Karpas-422 (cell line): Measurements from ENCODE around the gene ERC2. TPM values are rescaled to one million over a fixed set of nuclear protein-coding genes. Genes with fewer than 3 reads are reported as not detected.

Experiments
- DNase-seq: peaks from one replicate; pipeline ENCODE4 v3.0.0-alpha.2; 2015
- H2AFZ ChIP-seq: fragments of 200-600 bp; sonication (generic); 2 replicates; pipeline ENCODE4 v1.6.1; 2014; ENCODE audit warnings: antibody characterized with exemption, low read length, mixed read lengths
- H3K27ac ChIP-seq: fragments of 200-600 bp; sonication (generic); 2 replicates; pipeline ENCODE4 v1.5.1; 2014; ENCODE audit warnings: mild to moderate bottlenecking, low read length, moderate library complexity
- H3K27me3 ChIP-seq: fragments of 200-600 bp; sonication (generic); 2 replicates; pipeline ENCODE4 v1.6.1; 2014; ENCODE audit warnings: low read length, mixed read lengths
- H3K36me3 ChIP-seq: fragments of 200-600 bp; sonication (generic); 2 replicates; pipeline ENCODE4 v1.6.1; 2014; ENCODE audit warnings: low read length, mixed read lengths; ENCODE audit not compliant: insufficient read depth
- H3K4me1 ChIP-seq: fragments of 200-600 bp; sonication (generic); 2 replicates; pipeline ENCODE4 v1.6.1; 2014; ENCODE audit warnings: mild to moderate bottlenecking, low read length, mixed read lengths
- H3K4me2 ChIP-seq: fragments of 200-600 bp; sonication (generic); 2 replicates; pipeline ENCODE4 v1.6.1; 2014; ENCODE audit warnings: low read length, low read depth, mild to moderate bottlenecking; ENCODE audit not compliant: poor library complexity, severe bottlenecking
- H3K4me3 ChIP-seq: fragments of 200-600 bp; sonication (generic); 2 replicates; pipeline ENCODE4 v1.5.1; 2014; ENCODE audit warnings: mild to moderate bottlenecking, antibody characterized with exemption, low read length, mixed read lengths
- H3K79me2 ChIP-seq: fragments of 200-600 bp; sonication (generic); 2 replicates; pipeline ENCODE4 v1.6.1; 2014; ENCODE audit warnings: mild to moderate bottlenecking, low read length, mixed read lengths
- H3K9ac ChIP-seq: fragments of 200-600 bp; sonication (generic); 2 replicates; pipeline ENCODE4 v1.6.0; 2014; ENCODE audit warnings: low read length
- H3K9me2 ChIP-seq: fragments of 200-600 bp; sonication (generic), shearing (Covaris generic); replicated peaks from 2 replicates; pipeline ENCODE4 v1.6.0; 2014; ENCODE audit warnings: mild to moderate bottlenecking, low read length, moderate library complexity; ENCODE audit not compliant: insufficient read depth
- H3K9me3 ChIP-seq: fragments of 300-700, 200-600 bp; sonication (generic); 2 replicates; pipeline ENCODE4 v1.6.1; 2014; ENCODE audit warnings: low read length, mixed read lengths
- H4K20me1 ChIP-seq: fragments of 200-600 bp; sonication (generic); 2 replicates; pipeline ENCODE4 v1.6.1; 2014; ENCODE audit warnings: mild to moderate bottlenecking, antibody characterized with exemption, low read length, low read depth; ENCODE audit not compliant: insufficient read depth
- total RNA-seq: library from RNA; depleted of rRNA; stranded (reverse); fragments of >200 nt; shearing (Covaris generic); gene quantifications from 2 replicates; pipeline ENCODE4 v1.2.3, GENCODE V29; 2014; ENCODE audit warnings: low replicate concordance

The ERC2 gene
- total RNA-seq, 1 experiment from 2014 or later, result 3.7 TPM

DNA sequence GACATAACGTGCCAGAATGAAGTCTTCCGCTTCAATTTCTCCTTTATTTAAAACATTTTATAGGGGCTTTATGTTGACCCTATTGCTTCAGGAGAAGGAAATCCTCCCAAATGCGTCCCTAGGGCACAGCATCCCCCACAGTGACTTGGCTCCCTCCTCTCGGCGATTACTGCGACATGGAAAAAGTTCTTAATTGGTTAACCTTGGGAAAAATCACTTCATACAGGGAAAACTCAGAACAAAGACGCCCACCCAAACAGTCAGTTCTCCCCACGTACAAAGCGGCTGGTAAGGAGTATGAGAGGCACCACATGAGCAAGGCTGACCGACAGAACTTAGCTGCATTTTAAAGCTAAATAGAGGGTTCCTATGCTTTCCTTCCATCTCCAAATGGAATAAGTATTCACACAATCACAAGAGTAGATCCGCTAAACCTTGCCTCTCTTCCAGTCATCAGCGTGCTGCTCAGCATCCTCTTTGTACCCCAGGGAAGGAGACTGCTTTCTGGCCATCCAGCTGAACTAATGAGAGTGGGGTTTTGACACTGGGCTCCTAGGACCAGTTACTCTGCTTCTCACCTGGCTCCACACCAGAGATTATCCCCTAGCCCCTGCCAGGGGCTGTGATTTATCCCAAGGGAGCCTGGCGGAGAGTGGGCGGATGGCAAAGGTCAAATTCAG lies 565.9 kb downstream of the ERC2 start:
- H3K4me3 ChIP-seq, result no peak overlapping the region

DNA sequence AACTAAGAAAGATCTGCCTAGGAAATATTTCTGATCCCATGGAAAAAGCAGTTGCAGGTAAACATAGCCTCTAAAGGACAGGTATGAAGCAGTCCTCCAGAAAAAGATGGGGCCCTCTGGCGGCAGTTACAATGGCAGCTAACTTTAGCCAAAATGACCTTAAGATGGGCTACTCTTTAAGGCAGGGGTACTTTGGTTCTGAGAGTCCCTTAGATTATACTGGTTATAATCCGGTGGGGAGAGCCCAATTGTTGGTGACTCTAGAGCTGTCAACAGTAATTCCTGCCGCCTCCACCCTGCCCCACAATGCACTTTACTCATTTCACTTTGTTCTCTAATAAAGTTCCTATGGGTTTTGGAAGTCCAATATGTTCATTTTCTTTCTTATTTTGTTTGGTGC lies 568.4 kb downstream of the ERC2 start:
- Histone ChIP-seq H2AFZ (no peak overlapping the region), H4K20me1 (no peaks in the 10 kb centered on the region), H3K27me3 (no peaks in the 10 kb centered on the region; the same call in 1 of the 2 replicates), H3K9ac (no peak overlapping the region), H3K4me1 (no peaks in the 10 kb centered on the region), H3K36me3 (no peaks in the 10 kb centered on the region), H3K4me2 (no peak overlapping the region), H3K9me2 (no peaks in the 10 kb centered on the region), H3K27ac (no peak overlapping the region), H3K4me3 (no peak overlapping the region), H3K9me3 (no peaks in the 10 kb centered on the region), H3K79me2 (no peaks in the 10 kb centered on the region)
- DNase-seq, result peak; percentile 47

More for the DNA sequence above, 565.9 kb downstream of the ERC2 start:
- Histone ChIP-seq H4K20me1 (no peaks in the 10 kb centered on the region), H3K4me1 (no peaks in the 10 kb centered on the region), H3K4me2 (no peak overlapping the region), H3K9me3 (no peaks in the 10 kb centered on the region), H3K36me3 (no peaks in the 10 kb centered on the region), H3K27ac (no peak overlapping the region), H2AFZ (no peak overlapping the region), H3K9me2 (no peaks in the 10 kb centered on the region), H3K27me3 (no peaks in the 10 kb centered on the region; the same call in 1 of the 2 replicates), H3K79me2 (no peaks in the 10 kb centered on the region), H3K9ac (no peak overlapping the region)
- DNase-seq, result no peak

DNA sequence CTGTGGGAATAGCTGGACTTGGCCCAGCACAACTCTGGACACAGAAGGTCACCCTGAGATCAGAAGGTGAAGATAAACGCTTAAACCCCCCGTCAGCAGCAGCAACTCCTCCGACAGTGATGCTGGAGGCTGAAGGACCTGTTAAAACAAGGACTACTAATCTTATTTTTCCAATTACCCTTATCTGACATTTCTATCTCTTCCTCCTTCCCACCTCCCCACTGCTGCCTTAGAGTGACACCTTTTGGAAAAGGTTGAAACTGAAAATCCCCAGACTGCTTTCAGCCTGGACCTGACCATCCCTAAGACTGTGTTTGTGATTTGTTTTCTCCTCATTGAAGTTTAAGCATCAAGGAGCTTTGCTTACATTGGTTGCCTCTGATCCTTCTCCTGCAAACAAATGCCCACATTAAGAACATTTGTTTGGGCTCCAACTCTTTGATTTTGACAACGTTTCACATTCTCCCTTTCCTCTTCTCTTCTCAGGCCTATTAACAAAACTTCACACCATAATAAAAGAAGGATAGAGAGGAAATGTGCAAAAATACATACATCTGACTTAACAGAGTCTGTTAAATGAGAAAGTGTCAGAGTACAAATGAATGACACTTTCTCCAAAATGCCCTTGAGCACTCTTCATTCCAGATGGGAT lies 570.6 kb downstream of the ERC2 start:
- H3K36me3 ChIP-seq, result no peaks in the 10 kb centered on the region
- no peaks in the 10 kb centered on the region for H4K20me1 ChIP-seq
- no peak overlapping the region for H3K4me2 ChIP-seq
- no peaks in the 10 kb centered on the region for H3K9me2 ChIP-seq
- H3K27ac ChIP-seq, result no peak overlapping the region
- no peak overlapping the region for H3K9ac ChIP-seq
- no peaks in the 10 kb centered on the region for H3K79me2 ChIP-seq
- peak; percentile 67 for DNase-seq
- no peaks in the 10 kb centered on the region for H3K9me3 ChIP-seq
- H2AFZ ChIP-seq, result no peak overlapping the region
- H3K4me3 ChIP-seq, result no peak overlapping the region
- no peaks in the 10 kb centered on the region for H3K4me1 ChIP-seq
- H3K27me3 ChIP-seq, result no peaks in the 10 kb centered on the region

DNA sequence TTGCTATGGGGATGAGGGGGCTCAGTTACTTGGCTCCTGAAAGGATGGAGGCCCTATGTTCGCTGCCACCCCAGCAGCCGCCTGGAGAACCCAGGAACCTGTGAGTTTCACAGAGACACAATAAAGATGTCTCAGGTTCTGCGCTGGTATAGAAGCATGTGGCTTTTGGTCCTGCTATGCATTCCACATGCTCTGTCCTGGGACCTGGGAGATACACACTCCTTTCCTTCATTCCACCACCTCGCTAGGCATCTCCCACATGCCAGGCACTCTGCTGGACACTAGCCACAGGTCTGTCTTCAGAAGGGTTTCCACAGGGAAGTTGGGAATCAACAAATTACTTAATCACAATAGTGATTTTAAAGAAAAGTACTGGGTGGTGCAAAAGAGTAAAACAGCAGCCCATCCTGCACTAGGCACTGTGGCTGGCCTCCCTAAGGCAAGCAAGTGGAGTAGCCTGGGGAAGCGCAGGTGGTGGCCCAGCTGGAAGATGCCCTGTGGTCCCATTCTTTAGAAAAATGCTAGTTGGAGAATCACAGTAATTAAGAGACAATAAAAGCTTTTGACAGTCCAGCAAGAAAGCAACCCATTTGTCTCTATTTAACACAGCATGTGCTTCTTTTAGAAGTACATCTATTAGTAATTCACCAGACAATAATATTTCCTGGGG lies 572.2 kb downstream of the ERC2 start:
- H3K9me2 ChIP-seq, result no peaks in the 10 kb centered on the region
- H4K20me1 ChIP-seq, result no peaks in the 10 kb centered on the region
- H3K9me3 ChIP-seq, result no peaks in the 10 kb centered on the region
- H3K36me3 ChIP-seq, result no peaks in the 10 kb centered on the region
- H3K4me1 ChIP-seq, result no peaks in the 10 kb centered on the region
- H2AFZ ChIP-seq, result no peak overlapping the region
- H3K9ac ChIP-seq, result no peak overlapping the region
- H3K79me2 ChIP-seq, result no peaks in the 10 kb centered on the region
- H3K27ac ChIP-seq, result no peak overlapping the region
- no peak for DNase-seq
- no peaks in the 10 kb centered on the region for H3K27me3 ChIP-seq
- H3K4me2 ChIP-seq, result no peak overlapping the region
- H3K4me3 ChIP-seq, result no peak overlapping the region

GRCh38 chr3:55894605-55895004 lies 573.7 kb downstream of the ERC2 start:
- Histone ChIP-seq H3K9me3 (no peaks in the 10 kb centered on the region), H4K20me1 (no peaks in the 10 kb centered on the region), H2AFZ (no peak overlapping the region), H3K9ac (no peak overlapping the region), H3K27me3 (no peaks in the 10 kb centered on the region), H3K79me2 (no peaks in the 10 kb centered on the region), H3K4me2 (no peak overlapping the region), H3K4me3 (no peak overlapping the region), H3K27ac (no peak overlapping the region), H3K36me3 (no peaks in the 10 kb centered on the region), H3K4me1 (no peaks in the 10 kb centered on the region), H3K9me2 (no peaks in the 10 kb centered on the region)
- DNase-seq, result no peak

DNA sequence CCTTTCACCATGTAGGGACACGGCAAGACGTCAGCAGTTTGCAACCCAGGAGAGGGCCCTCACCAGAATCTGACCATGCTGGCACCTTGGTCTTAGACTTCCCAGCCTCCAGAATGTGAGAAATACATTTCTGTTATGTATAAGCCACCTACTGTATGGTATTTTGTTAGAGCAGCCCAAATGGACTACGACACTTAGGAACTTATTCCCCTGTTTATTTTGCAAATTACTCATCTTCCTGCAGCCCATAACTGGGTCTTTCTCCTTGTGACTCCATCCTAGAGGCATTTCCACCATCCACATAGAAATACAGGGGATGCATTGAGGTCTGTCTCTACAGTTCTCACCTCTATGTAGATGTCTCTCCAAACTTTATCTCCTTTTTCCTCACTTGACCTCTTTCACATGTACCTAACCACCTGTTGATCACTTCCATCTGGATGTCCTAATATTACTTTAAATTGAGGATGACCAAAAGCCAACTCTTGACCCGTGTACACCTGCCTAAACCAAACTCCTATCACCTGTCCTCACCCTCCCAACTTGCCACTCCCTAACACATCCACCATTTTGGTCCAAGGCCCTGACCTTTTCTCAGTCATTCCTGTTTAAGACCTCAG lies 575.1 kb downstream of the ERC2 start:
- Histone ChIP-seq H3K4me2 (no peak overlapping the region), H4K20me1 (no peaks in the 10 kb centered on the region), H3K4me3 (no peak overlapping the region), H3K27me3 (no peaks in the 10 kb centered on the region), H3K36me3 (no peaks in the 10 kb centered on the region), H3K79me2 (no peaks in the 10 kb centered on the region), H3K9me2 (no peaks in the 10 kb centered on the region), H3K27ac (no peak overlapping the region), H3K9me3 (no peaks in the 10 kb centered on the region), H3K9ac (no peak overlapping the region), H3K4me1 (peaks cover 7% of the 10 kb centered on the region), H2AFZ (no peak overlapping the region)
- DNase-seq, result no peak

- no peaks in the 10 kb centered on the region for H3K9me2 ChIP-seq
- H3K4me2 ChIP-seq, result no peak overlapping the region
- no peak overlapping the region for H3K27ac ChIP-seq
- H3K4me3 ChIP-seq, result no peak overlapping the region
- H2AFZ ChIP-seq, result no peak overlapping the region
- DNase-seq, result no peak
- no peaks in the 10 kb centered on the region for H3K9me3 ChIP-seq
- no peaks in the 10 kb centered on the region for H3K36me3 ChIP-seq
- H3K79me2 ChIP-seq, result no peaks in the 10 kb centered on the region
- H4K20me1 ChIP-seq, result no peaks in the 10 kb centered on the region
- H3K27me3 ChIP-seq, result no peaks in the 10 kb centered on the region
- peaks cover 14% of the 10 kb centered on the region for H3K4me1 ChIP-seq
- H3K9ac ChIP-seq, result no peak overlapping the region
Observed at GRCh38 chr3:55891106-55891505, 577.2 kb downstream of the ERC2 start.

- Histone ChIP-seq H3K4me3 (no peak overlapping the region), H4K20me1 (no peaks in the 10 kb centered on the region), H3K36me3 (no peaks in the 10 kb centered on the region), H3K4me1 (peaks cover 14% of the 10 kb centered on the region), H3K79me2 (no peaks in the 10 kb centered on the region), H3K27ac (no peak overlapping the region), H2AFZ (no peak overlapping the region), H3K27me3 (no peaks in the 10 kb centered on the region), H3K9ac (no peak overlapping the region), H3K9me3 (no peaks in the 10 kb centered on the region), H3K9me2 (no peaks in the 10 kb centered on the region), H3K4me2 (peak overlapping the region; percentile 10)
- DNase-seq, result no peak
Observed at GRCh38 chr3:55888282-55888885, 579.9 kb downstream of the ERC2 start.
